Esophagus (tissue), 2 donors: Measurements from ENCODE around the gene DESI1. TPM values are rescaled to one million over a fixed set of nuclear protein-coding genes. Genes with fewer than 3 reads are reported as not detected.
"Not testable (repeated sequence)": the region's sequence is repeated elsewhere in the genome, so short reads cannot be mapped to it uniquely, and the experiment has no call there.

Experiments used
- H3K27ac ChIP-seq, 2 donors: one replicate each; pipeline ENCODE4 v1.5.1; 2013; ENCODE audit warnings: low read depth in 2 of 2, mild to moderate bottlenecking in 2 of 2, inconsistent platforms in 1 of 2, low read length in 1 of 2, moderate library complexity in 1 of 2
- H3K27me3 ChIP-seq, 2 donors: one replicate each; pipeline ENCODE4 v1.6.1; 2013; ENCODE audit warnings: low read length in 2 of 2, control low read depth in 1 of 2, mild to moderate bottlenecking in 1 of 2; ENCODE audit not compliant: insufficient read depth in 2 of 2, control insufficient read depth in 1 of 2
- H3K36me3 ChIP-seq, 2 donors: one replicate each; pipeline ENCODE4 v1.6.1; 2013; ENCODE audit warnings: low read length in 1 of 2; ENCODE audit not compliant: control insufficient read depth in 2 of 2, insufficient read depth in 2 of 2
- H3K4me1 ChIP-seq, 2 donors: one replicate each; pipeline ENCODE4 v1.6.1; 2013; ENCODE audit warnings: low read length in 1 of 2; ENCODE audit not compliant: control insufficient read depth in 2 of 2, insufficient read depth in 2 of 2
- H3K4me3 ChIP-seq, 2 donors: one replicate each; pipeline ENCODE4 v1.5.1; 2013; ENCODE audit warnings: low read length in 2 of 2, mild to moderate bottlenecking in 2 of 2, low read depth in 1 of 2, moderate library complexity in 1 of 2
- H3K9me3 ChIP-seq, 2 donors: one replicate each; pipeline ENCODE4 v1.6.1; 2013; ENCODE audit warnings: mild to moderate bottlenecking in 2 of 2, low read depth in 1 of 2, low read length in 1 of 2, moderate library complexity in 1 of 2; ENCODE audit not compliant: control insufficient read depth in 2 of 2, insufficient read depth in 1 of 2
- WGBS, 2 donors: extraction: QIAGEN DNeasy Blood & Tissue Kit; methylation state at CpG; one replicate each; pipeline ENCODE4 v1.1.7; 2013; 5-methylcytosine and 5-hydroxymethylcytosine counted together
- polyA plus RNA-seq, 2 donors: library from polyadenylated mRNA; stranded (reverse); fragments of 200-250 nt; gene quantifications; one replicate each; pipeline ENCODE4 v1.2.3, GENCODE V29; 2013
- donor health status: healthy with polysubstance abuse.
- donor health status: Bipolar disorder and iron deficiency.

The DESI1 gene
- polyA plus RNA-seq, 2 donors: 22.8 to 34.8 TPM

- H3K4me3 ChIP-seq: no peak overlapping the region
- no peak overlapping the region for H3K27ac ChIP-seq
- peaks cover 3 to 25% of the 10 kb centered on the region in 2 donors for H3K36me3 ChIP-seq
- no peaks in the 10 kb centered on the region for H3K4me1 ChIP-seq
- WGBS, 2 donors: 91 to 92% methylated on average over 5 of the region's 5 CpGs
- H3K27me3 ChIP-seq: no peaks in the 10 kb centered on the region
- H3K9me3 ChIP-seq: no peaks in the 10 kb centered on the region
Observed at GRCh38 chr22:41638124-41638523, 17.3 kb upstream of the DESI1 start.

DNA sequence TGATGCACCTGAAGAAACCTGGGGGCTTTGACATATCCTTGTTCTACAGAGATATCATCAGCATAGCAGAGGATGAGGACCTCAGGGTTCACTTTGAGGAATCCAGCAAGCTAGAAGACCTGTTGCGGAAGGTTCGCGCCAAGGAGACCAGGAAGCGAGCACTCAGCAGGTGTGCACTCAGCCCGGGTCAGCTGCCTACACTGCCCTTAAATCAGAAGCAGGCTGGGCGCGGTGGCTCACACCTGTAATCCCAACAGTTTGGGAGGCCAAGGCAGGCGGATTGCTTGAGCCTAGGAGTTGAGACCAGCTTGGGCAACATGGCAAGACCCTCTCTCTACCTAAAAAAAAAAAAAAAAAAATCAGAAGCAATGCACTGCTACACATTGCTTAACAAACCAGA lies 16.8 kb upstream of the DESI1 start:
- not testable (repeated sequence) for H3K4me3 ChIP-seq, H3K9me3 ChIP-seq, H3K4me1 ChIP-seq, H3K27ac ChIP-seq, H3K27me3 ChIP-seq
- 97 to 98% methylated on average over 8 of the region's 8 CpGs for WGBS, 2 donors
- peaks cover 3 to 23% of the 10 kb centered on the region in 2 donors for H3K36me3 ChIP-seq

DNA sequence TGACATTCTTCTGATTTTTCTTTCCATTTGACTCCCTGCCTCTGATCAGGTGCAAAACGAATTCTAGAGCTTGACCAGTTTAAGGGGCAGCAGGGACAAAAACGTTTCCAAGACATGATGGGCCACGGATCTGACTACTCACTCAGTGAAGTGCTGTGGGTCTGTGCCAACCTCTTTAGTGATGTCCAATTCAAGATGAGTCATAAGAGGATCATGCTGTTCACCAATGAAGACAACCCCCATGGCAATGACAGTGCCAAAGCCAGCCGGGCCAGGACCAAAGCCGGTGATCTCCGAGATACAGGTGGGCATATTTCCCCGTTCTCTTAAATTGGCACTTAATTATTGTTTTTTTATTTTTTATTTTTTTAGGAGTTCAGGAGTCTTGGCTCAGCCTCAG lies 15.6 kb upstream of the DESI1 start:
- Histone ChIP-seq H3K36me3 (peaks cover 3 to 22% of the 10 kb centered on the region in 2 donors), H3K27me3 (no peaks in the 10 kb centered on the region), H3K4me3 (no peak overlapping the region), H3K9me3 (no peaks in the 10 kb centered on the region), H3K27ac (no peak overlapping the region), H3K4me1 (no peaks in the 10 kb centered on the region)
- WGBS, 2 donors: 44 to 57% methylated on average over 7 of the region's 7 CpGs

- H3K4me1 ChIP-seq, H3K27ac ChIP-seq, H3K9me3 ChIP-seq, H3K4me3 ChIP-seq, H3K27me3 ChIP-seq: not testable (repeated sequence)
- H3K36me3 ChIP-seq: peaks cover 3 to 20% of the 10 kb centered on the region in 2 donors
- 94% methylated on average over 8 of the region's 8 CpGs for WGBS, 2 donors
Observed at GRCh38 chr22:41634610-41635009, 13.8 kb upstream of the DESI1 start.

DNA sequence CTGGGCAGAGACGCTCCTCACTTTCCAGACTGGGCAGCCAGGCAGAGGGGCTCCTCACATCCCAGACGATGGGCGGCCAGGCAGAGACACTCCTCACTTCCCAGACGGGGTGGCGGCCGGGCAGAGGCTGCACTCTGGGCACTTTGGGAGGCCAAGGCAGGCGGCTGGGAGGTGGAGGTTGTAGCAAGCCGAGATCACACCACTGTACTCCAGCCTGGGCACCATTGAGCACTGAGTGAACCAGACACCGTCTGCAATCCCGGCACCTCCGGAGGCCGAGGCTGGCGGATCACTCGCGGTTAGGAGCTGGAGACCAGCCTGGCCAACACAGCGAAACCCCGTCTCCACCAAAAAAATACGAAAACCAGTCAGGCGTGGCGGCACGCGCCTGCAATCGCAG lies 10.8 kb upstream of the DESI1 start:
- H3K27me3 ChIP-seq, H3K27ac ChIP-seq, H3K9me3 ChIP-seq, H3K4me1 ChIP-seq, H3K4me3 ChIP-seq: not testable (repeated sequence)
- 96 to 98% methylated on average over 9 to 14 of the region's 23 CpGs for WGBS, 2 donors
- peaks cover 6 to 10% of the 10 kb centered on the region in 2 donors for H3K36me3 ChIP-seq

DNA sequence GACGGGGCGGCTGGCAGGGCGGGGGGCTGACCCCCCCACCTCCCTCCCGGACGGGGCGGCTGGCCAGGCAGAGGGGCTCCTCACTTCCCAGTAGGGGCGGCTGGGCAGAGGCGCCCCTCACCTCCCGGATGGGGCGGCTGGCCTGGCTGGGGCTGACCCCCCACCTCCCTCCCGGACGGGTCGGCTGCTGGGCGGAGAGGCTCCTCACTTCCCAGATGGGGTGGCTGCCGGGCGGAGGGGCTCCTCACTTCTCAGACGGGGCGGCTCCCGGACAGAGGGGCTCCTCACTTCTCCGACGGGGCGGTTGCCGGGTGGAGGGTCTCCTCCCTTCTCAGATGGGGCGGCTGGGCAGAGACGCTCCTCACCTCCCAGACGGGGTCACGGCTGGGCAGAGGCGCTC lies 10.3 kb upstream of the DESI1 start:
- WGBS, 2 donors: 95 to 99% methylated on average over 16 to 25 of the region's 28 CpGs

GRCh38 chr22:41625577-41625976 lies 4.7 kb upstream of the DESI1 start:
- 97 to 98% methylated on average over 7 of the region's 7 CpGs for WGBS, 2 donors
- H3K27me3 ChIP-seq: no peaks in the 10 kb centered on the region
- H3K36me3 ChIP-seq: peaks cover 6 to 12% of the 10 kb centered on the region in 2 donors
- H3K4me1 ChIP-seq: no peaks in the 10 kb centered on the region
- H3K27ac ChIP-seq: no peak overlapping the region
- H3K4me3 ChIP-seq: no peak overlapping the region
- H3K9me3 ChIP-seq: no peaks in the 10 kb centered on the region

More for the DNA sequence above, 10.3 kb upstream of the DESI1 start:
- H3K27ac ChIP-seq, H3K4me3 ChIP-seq, H3K27me3 ChIP-seq, H3K9me3 ChIP-seq, H3K4me1 ChIP-seq: not testable (repeated sequence)
- H3K36me3 ChIP-seq: peaks cover 6 to 12% of the 10 kb centered on the region in 2 donors

DNA sequence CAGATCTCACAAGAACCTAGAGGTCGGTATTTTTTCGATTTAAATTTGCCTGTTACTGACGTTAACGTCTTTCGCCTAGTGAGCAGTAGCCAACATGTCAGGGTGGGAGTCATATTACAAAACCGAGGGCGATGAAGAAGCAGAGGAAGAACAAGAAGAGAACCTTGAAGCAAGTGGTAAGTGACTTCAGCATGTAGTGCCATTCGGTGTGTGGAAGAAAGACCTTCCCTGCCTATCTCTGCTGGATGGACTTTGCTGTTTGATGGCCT lies 1.0 kb upstream of the DESI1 start:
- H3K36me3 ChIP-seq: peaks cover 0 to 7% of the 10 kb centered on the region in 2 donors
- peak overlapping the region; percentile 95 to 99 for H3K27ac ChIP-seq
- WGBS, 2 donors: 2 to 7% methylated on average over 8 of the region's 8 CpGs
- H3K27me3 ChIP-seq: no peaks in the 10 kb centered on the region
- H3K4me3 ChIP-seq: peak overlapping the region; percentile 88 to 90
- no peaks in the 10 kb centered on the region for H3K4me1 ChIP-seq
- no peaks in the 10 kb centered on the region for H3K9me3 ChIP-seq

GRCh38 chr22:41621099-41621910 lies 462 bp upstream of the DESI1 start, which contains the start of gene XRCC6:
Gene XRCC6 (plus strand): TSS chr22:41621295. CDS start chr22:41622005, 710 bp downstream.
- H3K27ac ChIP-seq: peak within 1 kb of the TSS; percentile 95 to 99
- peak within 1 kb of the TSS; percentile 88 to 90 for H3K4me3 ChIP-seq
- no peaks in the 10 kb centered on the region for H3K27me3 ChIP-seq
- peaks cover 0 to 5% of the 10 kb centered on the region in 2 donors for H3K36me3 ChIP-seq
- WGBS, 2 donors: 0 to 1% methylated on average over 70 of the region's 70 CpGs
- no peaks in the 10 kb centered on the region for H3K4me1 ChIP-seq
- H3K9me3 ChIP-seq: no peaks in the 10 kb centered on the region

- H3K27ac ChIP-seq: peak overlapping the region; percentile 69 to 96
- H3K4me3 ChIP-seq: peak overlapping the region; percentile 79 to 88
- 3% methylated on average over 20 to 24 of the region's 24 CpGs for WGBS, 2 donors
- H3K27me3 ChIP-seq: no peaks in the 10 kb centered on the region
- H3K4me1 ChIP-seq: no peaks in the 10 kb centered on the region
- H3K36me3 ChIP-seq: peaks cover 0 to 1% of the 10 kb centered on the region in 2 donors
- H3K9me3 ChIP-seq: no peaks in the 10 kb centered on the region
Observed at GRCh38 chr22:41619979-41620588, 759 bp downstream of the DESI1 start.
